ENCODE results near the gene SPRY4. TPM values are rescaled to one million over a fixed set of nuclear protein-coding genes. Genes with fewer than 3 reads are reported as not detected.

The SPRY4 gene, protein sequence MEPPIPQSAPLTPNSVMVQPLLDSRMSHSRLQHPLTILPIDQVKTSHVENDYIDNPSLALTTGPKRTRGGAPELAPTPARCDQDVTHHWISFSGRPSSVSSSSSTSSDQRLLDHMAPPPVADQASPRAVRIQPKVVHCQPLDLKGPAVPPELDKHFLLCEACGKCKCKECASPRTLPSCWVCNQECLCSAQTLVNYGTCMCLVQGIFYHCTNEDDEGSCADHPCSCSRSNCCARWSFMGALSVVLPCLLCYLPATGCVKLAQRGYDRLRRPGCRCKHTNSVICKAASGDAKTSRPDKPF
- 12.0 and 15.6 TPM in 2 replicates for total RNA-seq
- long read RNA-seq, full-length matches to known transcripts = 2 of 2 reads
- long read RNA-seq, partial matches to known transcripts = 0 of 2 reads
- long read RNA-seq, other reads (novel, unspliced or antisense) = 0 of 2 reads

DNA sequence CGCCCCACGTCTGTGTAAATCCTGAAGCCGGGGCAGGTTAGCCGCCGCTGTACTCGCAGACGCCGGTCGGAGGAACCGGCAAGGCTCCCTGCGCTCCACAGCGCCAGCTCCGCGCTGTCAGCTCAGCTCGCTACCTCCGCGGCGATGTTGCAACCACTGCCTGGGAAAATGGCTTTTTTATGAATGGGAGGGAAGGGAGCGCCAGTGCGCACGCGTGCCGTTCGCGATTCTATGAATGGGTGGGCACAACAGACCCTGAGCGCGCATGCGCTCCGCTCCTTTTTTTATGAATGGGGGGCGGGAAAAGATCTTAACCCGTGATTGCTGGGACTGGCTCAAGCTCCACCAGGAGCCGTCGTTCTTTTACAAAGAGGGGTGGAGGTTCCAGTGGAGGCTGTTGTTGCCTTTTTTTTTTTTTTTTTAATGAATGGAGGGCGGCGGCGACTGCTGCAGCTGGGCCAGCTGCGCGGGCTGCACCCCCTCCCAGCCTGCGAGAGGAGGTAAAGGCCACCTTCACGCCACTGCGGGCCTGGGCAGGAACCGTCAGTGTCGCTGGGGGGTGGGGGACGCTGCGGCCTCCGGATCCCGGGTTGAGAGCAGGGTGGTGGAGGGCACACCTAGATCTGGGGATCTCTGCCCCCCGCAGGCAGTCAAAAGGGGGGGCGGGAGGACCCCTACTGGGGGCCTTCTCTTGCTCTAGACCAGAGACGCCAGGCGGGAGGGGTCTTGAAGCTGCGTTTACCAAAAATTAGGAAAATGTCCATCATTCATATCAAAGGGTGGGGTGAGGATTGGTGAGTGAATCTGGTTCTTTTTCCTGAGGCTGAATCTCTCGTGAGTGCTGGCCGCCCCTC lies at the start of gene SPRY4:
Gene SPRY4, minus strand, starts transcription at position 151 of the 854 bp plus-strand sequence. CDS start 9,913 bp downstream, outside the sequence.
- Mint-ChIP-seq H3K36me3 (ENCODE audit: unreplicated experiment) (no peaks in the 10 kb centered on the region), H3K4me3 (ENCODE audit: unreplicated experiment) (peak within 1 kb of the TSS; percentile 91), H3K9me3 (ENCODE audit: unreplicated experiment) (no peaks in the 10 kb centered on the region), H3K27me3 (ENCODE audit: unreplicated experiment) (no peaks in the 10 kb centered on the region), H3K4me1 (ENCODE audit: unreplicated experiment) (peaks cover 71% of the 10 kb centered on the region), H3K27ac (ENCODE audit: unreplicated experiment) (peak within 1 kb of the TSS; percentile 95)
- DNase-seq (ENCODE audit: extremely low spot score, unreplicated experiment) = peak; percentile 98
- TF ChIP-seq, protein P1, sequence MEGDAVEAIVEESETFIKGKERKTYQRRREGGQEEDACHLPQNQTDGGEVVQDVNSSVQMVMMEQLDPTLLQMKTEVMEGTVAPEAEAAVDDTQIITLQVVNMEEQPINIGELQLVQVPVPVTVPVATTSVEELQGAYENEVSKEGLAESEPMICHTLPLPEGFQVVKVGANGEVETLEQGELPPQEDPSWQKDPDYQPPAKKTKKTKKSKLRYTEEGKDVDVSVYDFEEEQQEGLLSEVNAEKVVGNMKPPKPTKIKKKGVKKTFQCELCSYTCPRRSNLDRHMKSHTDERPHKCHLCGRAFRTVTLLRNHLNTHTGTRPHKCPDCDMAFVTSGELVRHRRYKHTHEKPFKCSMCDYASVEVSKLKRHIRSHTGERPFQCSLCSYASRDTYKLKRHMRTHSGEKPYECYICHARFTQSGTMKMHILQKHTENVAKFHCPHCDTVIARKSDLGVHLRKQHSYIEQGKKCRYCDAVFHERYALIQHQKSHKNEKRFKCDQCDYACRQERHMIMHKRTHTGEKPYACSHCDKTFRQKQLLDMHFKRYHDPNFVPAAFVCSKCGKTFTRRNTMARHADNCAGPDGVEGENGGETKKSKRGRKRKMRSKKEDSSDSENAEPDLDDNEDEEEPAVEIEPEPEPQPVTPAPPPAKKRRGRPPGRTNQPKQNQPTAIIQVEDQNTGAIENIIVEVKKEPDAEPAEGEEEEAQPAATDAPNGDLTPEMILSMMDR (IDR thresholded peaks at IDR 0.05) = peak; percentile 28

DNA sequence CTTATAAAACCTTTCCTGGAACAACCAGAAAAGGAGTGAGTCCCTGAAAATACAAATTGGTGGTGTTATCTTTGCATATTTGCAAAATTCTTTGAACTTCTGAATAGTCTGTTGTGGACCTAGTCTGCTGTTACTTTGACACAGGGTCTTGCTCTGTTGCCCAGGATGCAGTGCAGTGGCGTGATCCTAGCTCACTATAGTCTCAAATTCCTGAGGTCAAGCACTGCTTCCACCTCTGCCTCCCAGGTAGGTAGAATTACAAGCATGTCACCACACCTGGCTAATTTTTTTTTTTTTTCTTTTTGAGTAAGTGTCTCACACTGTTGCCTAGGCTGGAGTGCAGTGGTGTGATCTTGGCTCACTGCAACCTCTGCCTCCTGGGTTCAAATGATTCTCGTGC lies 43.7 kb upstream of the SPRY4 start:
- peaks cover 5% of the 10 kb centered on the region for H3K4me1 Mint-ChIP-seq (ENCODE audit: unreplicated experiment)
- no peak overlapping the region for H3K4me3 Mint-ChIP-seq (ENCODE audit: unreplicated experiment)
- TF ChIP-seq, protein P1 (IDR thresholded peaks at IDR 0.05) = no peak
- no peaks in the 10 kb centered on the region for H3K27me3 Mint-ChIP-seq (ENCODE audit: unreplicated experiment)
- H3K9me3 Mint-ChIP-seq (ENCODE audit: unreplicated experiment) = no peaks in the 10 kb centered on the region
- no peak for DNase-seq (ENCODE audit: extremely low spot score, unreplicated experiment)
- H3K27ac Mint-ChIP-seq (ENCODE audit: unreplicated experiment) = no peak overlapping the region
- no peaks in the 10 kb centered on the region for H3K36me3 Mint-ChIP-seq (ENCODE audit: unreplicated experiment)

- Mint-ChIP-seq H3K9me3 (ENCODE audit: unreplicated experiment) (no peaks in the 10 kb centered on the region), H3K27ac (ENCODE audit: unreplicated experiment) (no peak overlapping the region), H3K4me3 (ENCODE audit: unreplicated experiment) (no peak overlapping the region), H3K4me1 (ENCODE audit: unreplicated experiment) (peaks cover 26% of the 10 kb centered on the region), H3K36me3 (ENCODE audit: unreplicated experiment) (no peaks in the 10 kb centered on the region), H3K27me3 (ENCODE audit: unreplicated experiment) (no peaks in the 10 kb centered on the region)
- TF ChIP-seq, protein P1 (IDR thresholded peaks at IDR 0.05) = no peak
- DNase-seq (ENCODE audit: extremely low spot score, unreplicated experiment) = no peak
Observed at GRCh38 chr5:142366007-142366406, 41.2 kb upstream of the SPRY4 start.

- TF ChIP-seq, protein P1 (IDR thresholded peaks at IDR 0.05) = no peak
- no peaks in the 10 kb centered on the region for H3K9me3 Mint-ChIP-seq (ENCODE audit: unreplicated experiment)
- DNase-seq (ENCODE audit: extremely low spot score, unreplicated experiment) = no peak
- H3K4me1 Mint-ChIP-seq (ENCODE audit: unreplicated experiment) = peaks cover 37% of the 10 kb centered on the region
- H3K27me3 Mint-ChIP-seq (ENCODE audit: unreplicated experiment) = no peaks in the 10 kb centered on the region
- no peak overlapping the region for H3K4me3 Mint-ChIP-seq (ENCODE audit: unreplicated experiment)
- H3K36me3 Mint-ChIP-seq (ENCODE audit: unreplicated experiment) = no peaks in the 10 kb centered on the region
- peak overlapping the region; percentile 59 for H3K27ac Mint-ChIP-seq (ENCODE audit: unreplicated experiment)
Observed at GRCh38 chr5:142364251-142365145, 39.7 kb upstream of the SPRY4 start.
